ENCODE results near the gene SENP3. TPM values are rescaled to one million over a fixed set of nuclear protein-coding genes. Genes with fewer than 3 reads are reported as not detected.

The SENP3 gene
- total and polyA plus RNA-seq, 2 of the 4 experiments (the other 2 are of a cell fraction): 82.4 to 120 TPM

- TF ChIP-seq CHD1 (IDR thresholded peaks at IDR 0.05; ENCODE audit: low read depth, low read length) (no peak), FOS (IDR thresholded peaks at IDR 0.05; ENCODE audit: low read depth, low read length) (no peak), BHLHE40 (IDR thresholded peaks at IDR 0.05; ENCODE audit: low read depth, low read length) (no peak), POLR2A (IDR thresholded peaks at IDR 0.05; ENCODE audit: low read depth, low read length) (no peak), SMC3 (IDR thresholded peaks at IDR 0.05; ENCODE audit: low read depth, low read length) (no peak)
Observed at GRCh38 chr17:7562208-7562605, 488 bp downstream of the SENP3 start (continued).

GRCh38 chr17:7563115-7563869, 1.6 kb downstream of the SENP3 start:
- H2BK120ac ChIP-seq (ENCODE audit: low read depth, low read length): no peak overlapping the region
- no peak overlapping the region for H2AK5ac ChIP-seq (ENCODE audit: low read depth, low read length)
- TF ChIP-seq NFE2L2 (IDR thresholded peaks at IDR 0.05; ENCODE audit: low read depth, low read length) (no peak), ELK1 (IDR thresholded peaks at IDR 0.05; ENCODE audit: borderline replicate concordance, low read depth, low read length) (no peak), CHD1 (IDR thresholded peaks at IDR 0.05; ENCODE audit: low read depth, low read length) (no peak), MXI1 (IDR thresholded peaks at IDR 0.05; ENCODE audit: borderline replicate concordance, low read depth, low read length) (no peak), RAD21 (IDR thresholded peaks at IDR 0.05; ENCODE audit: low read length) (no peak)
- 96% methylated on average over 12 of the region's 30 CpGs; no CpG with 5 or more reads in 1 of the 2 experiments for WGBS, 2 experiments (ENCODE audit: extremely low coverage in 2 of 2, insufficient read length in 1 of 2)
- no TSS peak for BruUV-seq (replicated peaks)
- dilution Hi-C loops (cut with HindIII; ENCODE audit: low sequenced_read_pairs, unreplicated experiment): no loop called here
- H3K23ac ChIP-seq (ENCODE audit: low read depth, low read length): no peak overlapping the region
- no peak overlapping the region for H3K14ac ChIP-seq (replicated peaks; ENCODE audit: low read depth, low read length)
- H3K27me3 ChIP-seq (ENCODE audit: control insufficient read depth, insufficient read depth, low read length): no peaks in the 10 kb centered on the region
- no peak overlapping the region for H2BK15ac ChIP-seq (ENCODE audit: low read depth, low read length)
- no peak overlapping the region for H4K91ac ChIP-seq (ENCODE audit: insufficient read depth, low read depth, low read length)
- H3K9ac ChIP-seq (ENCODE audit: low read depth, low read length): no peak overlapping the region
- no peak overlapping the region for H3K18ac ChIP-seq (ENCODE audit: low read depth, low read length)
- H2AFZ ChIP-seq (replicated peaks; ENCODE audit: low read length, poor library complexity): no peak overlapping the region
- ChIA-PET CTCF (no interaction called here), POLR2A (ENCODE audit: unreplicated experiment) (no interaction called here)
- ATAC-seq (ENCODE audit: low read depth) (no peak), DNase-seq (no peak)
- H3K4me2 ChIP-seq (ENCODE audit: low read depth, low read length): no peak overlapping the region; the same call in 1 of the 2 replicates
- intact Hi-C loops (cut with micrococcal nuclease): loop anchor here (5.0 to 10.0 kb wide), 3 partner anchors 211 to 518 kb away; partner anchors contain the start of genes KCTD11, NEURL4 and SLC16A11
- H3K27ac ChIP-seq (ENCODE audit: insufficient read depth, low read length): no peak overlapping the region
- no peaks in the 10 kb centered on the region for H4K20me1 ChIP-seq (ENCODE audit: insufficient read depth, low read length)
- H3K79me1 ChIP-seq (ENCODE audit: low read depth in 1 of 2, low read length in 2 of 2): peaks cover 25 to 39% of the 10 kb centered on the region in 2 experiments
- no peak overlapping the region for H2BK5ac ChIP-seq (ENCODE audit: low read depth, low read length, poor library complexity, severe bottlenecking)
- in situ Hi-C loops (cut with MboI; ENCODE audit: low sequenced_read_pairs): no loop called here
- no peak overlapping the region for H3K56ac ChIP-seq (ENCODE audit: extremely low read depth, insufficient read depth, low read length)
- H3K4ac ChIP-seq (ENCODE audit: low read depth, low read length): no peak overlapping the region
- H3K4me1 ChIP-seq (ENCODE audit: control insufficient read depth, insufficient read depth, low read length): peaks cover 9% of the 10 kb centered on the region
- no peaks in the 10 kb centered on the region for H3K9me1 ChIP-seq (ENCODE audit: insufficient read depth, low read length)
- H3K4me3 ChIP-seq (ENCODE audit: insufficient read depth, low read depth, low read length): no peak overlapping the region
- H3K9me3 ChIP-seq (ENCODE audit: control insufficient read depth, insufficient read depth, low read length): no peaks in the 10 kb centered on the region
- no peak overlapping the region for H2BK20ac ChIP-seq (ENCODE audit: low read depth, low read length)
- peak overlapping the region; percentile 71 for H2AK9ac ChIP-seq (replicated peaks; ENCODE audit: low read depth, low read length, poor library complexity)
- peaks cover 29% of the 10 kb centered on the region for H3K36me3 ChIP-seq (ENCODE audit: control insufficient read depth, insufficient read depth, low read length)
- no peak overlapping the region for H4K8ac ChIP-seq (ENCODE audit: low read depth in 2 of 2, low read length in 2 of 2)
- H4K5ac ChIP-seq (ENCODE audit: low read depth, low read length): no peak overlapping the region

Measured in IMR-90 (cell line).